Fibroblast of pulmonary artery (primary cell): ENCODE data around the gene NPRL2.
A peak's percentile ranks its signal among the peaks of the same experiment; 100 is the strongest.

Source experiments
- DNase-seq: peaks from one replicate; pipeline ENCODE4 v3.0.0-alpha.2; 2010; ENCODE audit warnings: low read depth
- H3K4me3 ChIP-seq: replicated peaks from 2 replicates; pipeline ENCODE4 v1.5.1; 2011; ENCODE audit warnings: low read depth, mild to moderate bottlenecking, control low read depth, low read length, moderate library complexity
- CTCF ChIP-seq: IDR thresholded peaks from 2 replicates; pipeline ENCODE4 v1.5.1; 2011; ENCODE audit warnings: mild to moderate bottlenecking, control low read depth, low read length, inconsistent platforms; ENCODE audit errors: missing control alignments

The NPRL2 gene

GRCh38 chr3:50350213-50350526 lies 405 bp downstream of the NPRL2 start:
- peak overlapping the region; percentile 92 for H3K4me3 ChIP-seq
- no peak for TF ChIP-seq CTCF
- DNase-seq = no peak

- H3K4me3 ChIP-seq = no peak overlapping the region
- peak; percentile 59 for TF ChIP-seq CTCF
- peak; percentile 80 for DNase-seq
Measured at GRCh38 chr3:50347187-50347813, 3.3 kb downstream of the NPRL2 start.

GRCh38 chr3:50345586-50346234 lies 4.9 kb downstream of the NPRL2 start, which contains the start of gene ZMYND10:
ZMYND10 (minus strand) TSS chr3:50345732; CDS start chr3:50345579, 153 bp downstream.
- DNase-seq = peak; percentile 47
- peak within 1 kb of the TSS; percentile 55 for H3K4me3 ChIP-seq
- TF ChIP-seq CTCF = no peak

GRCh38 chr3:50345008-50345407 lies 5.6 kb downstream of the NPRL2 start:
- DNase-seq = no peak
- TF ChIP-seq CTCF = no peak
- H3K4me3 ChIP-seq = peak overlapping the region; percentile 55

- H3K4me3 ChIP-seq = no peak overlapping the region
- no peak for DNase-seq
- peak; percentile 6 for TF ChIP-seq CTCF
Measured at GRCh38 chr3:50342813-50343633, 7.6 kb downstream of the NPRL2 start.

GRCh38 chr3:50341996-50342650 lies 8.5 kb downstream of the NPRL2 start:
- no peak for DNase-seq
- no peak for TF ChIP-seq CTCF
- no peak overlapping the region for H3K4me3 ChIP-seq
